Ramos (cell line): ENCODE data around the gene TXK.

ENCODE experiments used
- in situ Hi-C: fragments of 300-500 bp; cut with MboI; formaldehyde crosslinking; loops from one replicate; pipeline ENCODE4 v1.14.3; 2022; ENCODE audit warnings: low sequenced_read_pairs; ENCODE audit not compliant: unreplicated experiment

Gene TXK

GRCh38 chr4:48109413-48110263, 24.4 kb downstream of the TXK start:
- in situ Hi-C loops, result loop anchor here (25.0 kb wide), 1 partner anchor 853 kb away; no protein-coding TSS in a partner anchor

- in situ Hi-C loops, result loop anchor here (25.0 kb wide), 1 partner anchor 854 kb away; no protein-coding TSS in a partner anchor
Observed at GRCh38 chr4:48108309-48109073, 25.6 kb downstream of the TXK start.

- in situ Hi-C loops, result loop anchor here (25.0 kb wide), 1 partner anchor 857 kb away; no protein-coding TSS in a partner anchor
Observed at GRCh38 chr4:48105230-48105629, 28.8 kb downstream of the TXK start.

GRCh38 chr4:48103483-48104139, 30.4 kb downstream of the TXK start:
- in situ Hi-C loops, result loop anchor here (25.0 kb wide), 1 partner anchor 859 kb away; no protein-coding TSS in a partner anchor

GRCh38 chr4:48102303-48102702, 31.7 kb downstream of the TXK start:
- in situ Hi-C loops, result loop anchor here (25.0 kb wide), 1 partner anchor 860 kb away; no protein-coding TSS in a partner anchor

GRCh38 chr4:48100256-48100655, 33.8 kb downstream of the TXK start:
- in situ Hi-C loops, result loop anchor here (25.0 kb wide), 1 partner anchor 862 kb away; no protein-coding TSS in a partner anchor

- in situ Hi-C loops, result loop anchor here (25.0 kb wide), 1 partner anchor 408 kb away; no protein-coding TSS in a partner anchor
Observed at GRCh38 chr4:48095441-48095840, 38.6 kb downstream of the TXK start.

GRCh38 chr4:48093991-48094416, 40.0 kb downstream of the TXK start:
- in situ Hi-C loops, result loop anchor here (25.0 kb wide), 1 partner anchor 407 kb away; no protein-coding TSS in a partner anchor

- in situ Hi-C loops, result loop anchor here (25.0 kb wide), 1 partner anchor 403 kb away; no protein-coding TSS in a partner anchor
Observed at GRCh38 chr4:48090621-48091020, 43.4 kb downstream of the TXK start.

GRCh38 chr4:48085821-48086589, 48.0 kb downstream of the TXK start:
- in situ Hi-C loops, result loop anchor here (10.0 to 25.0 kb wide), 2 partner anchors 51 to 399 kb away; no protein-coding TSS in a partner anchor

- in situ Hi-C loops, result loop anchor here (10.0 to 25.0 kb wide), 2 partner anchors 48 to 396 kb away; no protein-coding TSS in a partner anchor
Observed at GRCh38 chr4:48082956-48083355, 51.1 kb downstream of the TXK start.

GRCh38 chr4:48081196-48081595, 52.9 kb downstream of the TXK start:
- in situ Hi-C loops, result loop anchor here (10.0 to 25.0 kb wide), 2 partner anchors 46 to 394 kb away; no protein-coding TSS in a partner anchor

GRCh38 chr4:48079972-48080391, 54.1 kb downstream of the TXK start:
- in situ Hi-C loops, result loop anchor here (10.0 to 25.0 kb wide), 2 partner anchors 45 to 393 kb away; no protein-coding TSS in a partner anchor

- in situ Hi-C loops, result loop anchor here (25.0 kb wide), 1 partner anchor 392 kb away; no protein-coding TSS in a partner anchor
Observed at GRCh38 chr4:48078862-48079655, 55.0 kb downstream of the TXK start.

GRCh38 chr4:48078425-48078824, 55.6 kb downstream of the TXK start:
- in situ Hi-C loops, result loop anchor here (25.0 kb wide), 1 partner anchor 391 kb away; no protein-coding TSS in a partner anchor

- in situ Hi-C loops, result loop anchor here (25.0 kb wide), 1 partner anchor 387 kb away; no protein-coding TSS in a partner anchor
Observed at GRCh38 chr4:48074657-48075056, 59.4 kb downstream of the TXK start.

GRCh38 chr4:48073567-48074103, 60.4 kb downstream of the TXK start:
- in situ Hi-C loops, result no loop called here

- in situ Hi-C loops, result no loop called here
Observed at GRCh38 chr4:48071191-48071590, 62.9 kb downstream of the TXK start.
